ENCODE measurements around the gene PKMYT1.

PKMYT1 gene

DNA sequence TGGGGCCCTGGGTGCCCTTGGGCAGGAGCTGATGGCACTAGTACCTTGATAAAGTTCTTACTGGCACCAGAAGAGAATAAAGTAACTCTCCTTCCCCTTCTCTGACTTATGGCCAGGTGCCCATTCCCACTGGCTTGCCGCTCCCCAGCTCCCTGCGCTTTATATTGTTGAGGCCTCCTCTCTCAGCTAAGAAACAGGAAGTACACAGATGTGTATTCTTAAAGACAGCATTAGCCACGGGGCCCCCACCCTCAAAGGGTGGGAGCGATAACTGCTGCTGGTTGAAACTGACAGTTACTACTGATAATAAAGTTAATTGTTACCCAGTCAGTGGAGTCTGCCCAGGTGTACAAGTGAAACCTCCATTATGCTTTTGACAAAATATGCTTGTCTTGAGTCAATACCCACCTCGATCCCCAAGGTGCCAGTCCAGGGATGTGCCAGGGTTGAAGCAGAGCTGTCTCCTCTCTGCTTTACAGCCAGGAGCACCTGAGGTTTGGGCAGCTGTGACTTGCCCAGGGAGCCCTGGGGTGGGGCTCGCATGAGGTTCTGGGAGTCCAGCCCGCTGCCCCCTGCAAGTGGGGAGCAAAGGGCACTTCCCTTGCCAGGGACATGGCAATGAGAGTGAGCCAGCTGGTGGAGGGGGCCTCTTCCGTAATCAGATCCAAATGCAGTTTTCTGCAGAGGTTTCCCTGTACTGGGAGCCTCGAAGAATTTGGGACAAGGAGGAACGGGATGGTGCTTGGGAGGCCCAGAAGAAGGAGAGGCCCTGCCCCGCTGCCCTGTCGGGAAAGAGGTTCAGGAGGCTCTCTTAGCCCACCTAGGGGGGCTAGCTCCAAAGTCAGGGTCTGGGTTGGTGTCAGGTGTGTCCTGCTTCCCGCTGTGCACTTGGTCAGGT is 27.1 kb upstream of the PKMYT1 start:
- H3K4me1 ChIP-seq (ENCODE audit: low read depth, poor library complexity, severe bottlenecking): peaks cover 41% of the 10 kb centered on the region
- H3K27ac ChIP-seq: no peak overlapping the region; the same call in 1 of the 2 replicates
- no peaks in the 10 kb centered on the region for H3K36me3 ChIP-seq (ENCODE audit: insufficient read depth)
- no peaks in the 10 kb centered on the region for H4K20me1 ChIP-seq (ENCODE audit: insufficient read depth)
- peaks cover 57% of the 10 kb centered on the region for H3K27me3 ChIP-seq (ENCODE audit: insufficient read depth, low read depth)
- TF ChIP-seq, protein P1, sequence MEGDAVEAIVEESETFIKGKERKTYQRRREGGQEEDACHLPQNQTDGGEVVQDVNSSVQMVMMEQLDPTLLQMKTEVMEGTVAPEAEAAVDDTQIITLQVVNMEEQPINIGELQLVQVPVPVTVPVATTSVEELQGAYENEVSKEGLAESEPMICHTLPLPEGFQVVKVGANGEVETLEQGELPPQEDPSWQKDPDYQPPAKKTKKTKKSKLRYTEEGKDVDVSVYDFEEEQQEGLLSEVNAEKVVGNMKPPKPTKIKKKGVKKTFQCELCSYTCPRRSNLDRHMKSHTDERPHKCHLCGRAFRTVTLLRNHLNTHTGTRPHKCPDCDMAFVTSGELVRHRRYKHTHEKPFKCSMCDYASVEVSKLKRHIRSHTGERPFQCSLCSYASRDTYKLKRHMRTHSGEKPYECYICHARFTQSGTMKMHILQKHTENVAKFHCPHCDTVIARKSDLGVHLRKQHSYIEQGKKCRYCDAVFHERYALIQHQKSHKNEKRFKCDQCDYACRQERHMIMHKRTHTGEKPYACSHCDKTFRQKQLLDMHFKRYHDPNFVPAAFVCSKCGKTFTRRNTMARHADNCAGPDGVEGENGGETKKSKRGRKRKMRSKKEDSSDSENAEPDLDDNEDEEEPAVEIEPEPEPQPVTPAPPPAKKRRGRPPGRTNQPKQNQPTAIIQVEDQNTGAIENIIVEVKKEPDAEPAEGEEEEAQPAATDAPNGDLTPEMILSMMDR (conservative IDR thresholded peaks at IDR 0.05; ENCODE audit: low read depth, low read length): no peak
- H2AFZ ChIP-seq (ENCODE audit: low read depth): peak overlapping the region; percentile 14; the same call in 1 of the 2 replicates
- peak overlapping the region; percentile 43 for H3K4me2 ChIP-seq
- H3K9ac ChIP-seq: no peak overlapping the region
- H3K79me2 ChIP-seq (ENCODE audit: insufficient read depth, low read depth): no peaks in the 10 kb centered on the region
- no peak overlapping the region for H3K4me3 ChIP-seq (IDR thresholded peaks at IDR 0.05; ENCODE audit: insufficient read depth, low read depth, low read length)

DNA sequence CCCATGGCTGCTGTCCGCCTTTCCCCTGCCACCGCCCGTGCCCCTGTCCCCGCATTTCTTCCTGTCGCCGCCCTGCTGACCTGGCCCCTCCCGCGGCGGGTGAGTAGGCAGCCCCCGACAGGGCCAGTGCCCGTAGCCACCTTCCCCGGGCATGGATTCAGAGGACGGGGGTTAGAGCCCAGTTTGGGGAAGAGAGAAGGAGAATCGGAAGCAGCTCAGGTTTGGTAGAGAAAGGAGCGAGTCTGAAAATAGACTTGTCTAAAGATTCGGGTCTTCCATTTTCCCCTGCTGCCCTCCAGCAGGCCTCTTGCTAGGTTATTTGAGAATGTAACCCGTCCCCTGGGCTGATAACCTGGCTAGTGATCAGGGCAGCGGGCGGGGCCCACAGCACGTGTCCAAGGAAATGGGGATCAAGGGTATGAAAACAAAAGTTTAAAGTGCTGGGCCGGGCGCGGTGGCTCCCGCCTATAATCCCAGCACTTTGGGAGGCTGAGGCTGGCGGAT is 24.6 kb upstream of the PKMYT1 start:
- Histone ChIP-seq H3K27me3 (ENCODE audit: insufficient read depth, low read depth) (peaks cover 58% of the 10 kb centered on the region), H3K9ac (no peak overlapping the region), H3K4me3 (IDR thresholded peaks at IDR 0.05; ENCODE audit: insufficient read depth, low read depth, low read length) (no peak overlapping the region), H3K36me3 (ENCODE audit: insufficient read depth) (no peaks in the 10 kb centered on the region), H3K27ac (no peak overlapping the region), H2AFZ (ENCODE audit: low read depth) (peak overlapping the region; percentile 66), H3K4me2 (peak overlapping the region; percentile 82), H3K4me1 (ENCODE audit: low read depth, poor library complexity, severe bottlenecking) (peaks cover 33% of the 10 kb centered on the region), H3K79me2 (ENCODE audit: insufficient read depth, low read depth) (no peaks in the 10 kb centered on the region), H4K20me1 (ENCODE audit: insufficient read depth) (no peaks in the 10 kb centered on the region)
- TF ChIP-seq, protein P1 (conservative IDR thresholded peaks at IDR 0.05; ENCODE audit: low read depth, low read length): no peak

DNA sequence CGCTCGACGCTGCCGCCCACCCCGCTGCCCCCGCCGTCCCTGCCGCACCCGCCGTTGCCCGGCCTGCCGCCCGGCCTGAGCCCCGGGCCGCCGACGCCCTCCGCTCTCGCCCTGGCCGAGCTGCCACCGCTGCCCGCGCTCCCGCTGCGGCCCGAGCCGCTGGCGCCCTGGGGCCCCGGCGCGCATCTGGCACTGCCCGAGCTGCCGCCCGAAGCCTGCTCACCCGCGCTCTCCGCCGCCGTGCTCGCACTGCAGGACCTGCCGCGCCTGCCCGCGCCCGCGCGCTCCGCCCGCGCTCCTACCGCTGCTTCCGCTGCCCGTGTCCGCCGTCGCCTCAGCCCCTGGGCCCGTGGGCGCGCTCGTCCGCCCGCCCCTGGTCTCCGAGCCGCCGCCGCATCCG is 24.1 kb upstream of the PKMYT1 start:
- no peak overlapping the region for H3K4me2 ChIP-seq
- no peak overlapping the region for H3K4me3 ChIP-seq (IDR thresholded peaks at IDR 0.05; ENCODE audit: insufficient read depth, low read depth, low read length)
- H3K27me3 ChIP-seq (ENCODE audit: insufficient read depth, low read depth): peaks cover 58% of the 10 kb centered on the region
- H3K9ac ChIP-seq: no peak overlapping the region
- H4K20me1 ChIP-seq (ENCODE audit: insufficient read depth): no peaks in the 10 kb centered on the region
- H3K36me3 ChIP-seq (ENCODE audit: insufficient read depth): no peaks in the 10 kb centered on the region
- TF ChIP-seq, protein P1 (conservative IDR thresholded peaks at IDR 0.05; ENCODE audit: low read depth, low read length): no peak
- H3K4me1 ChIP-seq (ENCODE audit: low read depth, poor library complexity, severe bottlenecking): peaks cover 33% of the 10 kb centered on the region
- H3K27ac ChIP-seq: no peak overlapping the region
- no peaks in the 10 kb centered on the region for H3K79me2 ChIP-seq (ENCODE audit: insufficient read depth, low read depth)
- no peak overlapping the region for H2AFZ ChIP-seq (ENCODE audit: low read depth)

DNA sequence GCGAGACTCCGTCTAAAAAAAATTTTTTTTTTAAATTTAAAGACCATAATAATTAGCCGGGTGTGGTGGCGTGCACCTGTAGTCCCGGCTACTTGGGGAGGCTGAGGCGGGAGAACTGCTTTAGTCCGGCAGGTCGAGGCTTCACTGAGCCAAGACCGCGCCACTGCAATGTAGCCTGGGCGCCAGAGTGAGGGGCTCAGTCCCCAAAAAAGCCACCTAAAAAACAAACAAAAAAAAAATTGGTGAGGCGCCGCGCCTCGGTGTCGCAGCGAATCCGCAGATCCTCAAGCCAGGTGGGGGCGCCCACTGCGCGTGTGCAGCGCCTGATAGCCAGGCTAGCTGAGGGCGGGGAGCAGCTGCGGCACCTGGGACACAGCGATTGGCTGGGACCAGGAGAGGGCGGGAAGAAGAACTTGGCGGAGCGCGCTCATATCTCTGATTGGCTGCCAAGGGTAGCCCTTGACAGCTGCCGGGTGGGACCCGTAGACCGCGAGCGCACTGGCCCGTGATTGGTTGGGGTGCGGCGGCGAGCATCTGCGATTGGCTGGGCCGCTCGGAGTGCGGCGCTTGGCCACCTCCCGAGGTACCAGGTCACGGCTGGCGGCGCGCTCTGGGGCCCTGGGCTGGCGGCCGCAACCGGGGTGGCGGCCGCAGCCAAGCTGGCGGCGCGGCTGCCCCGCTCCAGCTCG is 23.5 kb upstream of the PKMYT1 start:
- Histone ChIP-seq H3K4me1 (ENCODE audit: low read depth, poor library complexity, severe bottlenecking) (peaks cover 33% of the 10 kb centered on the region), H3K9ac (no peak overlapping the region), H3K36me3 (ENCODE audit: insufficient read depth) (no peaks in the 10 kb centered on the region), H3K27ac (no peak overlapping the region), H2AFZ (ENCODE audit: low read depth) (peak overlapping the region; percentile 42; the same call in 1 of the 2 replicates), H3K27me3 (ENCODE audit: insufficient read depth, low read depth) (peaks cover 59% of the 10 kb centered on the region), H3K4me2 (no peak overlapping the region; the same call in 1 of the 2 replicates), H4K20me1 (ENCODE audit: insufficient read depth) (no peaks in the 10 kb centered on the region), H3K4me3 (IDR thresholded peaks at IDR 0.05; ENCODE audit: insufficient read depth, low read depth, low read length) (no peak overlapping the region), H3K79me2 (ENCODE audit: insufficient read depth, low read depth) (no peaks in the 10 kb centered on the region)
- TF ChIP-seq, protein P1 (conservative IDR thresholded peaks at IDR 0.05; ENCODE audit: low read depth, low read length): peak; percentile 55; the same call in 1 of the 2 replicates
